HCT116 (cell line): ENCODE measurements around the gene SCGB1C2. TPM values are rescaled to one million over a fixed set of nuclear protein-coding genes. Genes with fewer than 3 reads are reported as not detected.

Source experiments
- ATAC-seq: fragments of 200-7000 bp; cut with Tn5 transposase; 2 replicates; pipeline ENCODE4 v1.9.1; 2020; ENCODE audit warnings: mild to moderate bottlenecking, moderate library complexity
- BruUV-seq: library from RNA; stranded (reverse); fragments of 400-500 nt; replicated peaks from 2 replicates; lab custom pipeline; 2021; lab: Mats Ljungman, UMichigan
- CTCF ChIA-PET: fragments of 300-600 bp; sonication (Branson Sonifier 250); formaldehyde crosslinking; loops from one replicate; lab custom pipeline; 2021; ENCODE audit warnings: antibody characterized with exemption; lab: Charles Lee
- POLR2A ChIA-PET: fragments of 300-600, 350-600 bp; sonication (Branson Sonifier 250); formaldehyde crosslinking; loops from one replicate; lab custom pipeline; 2021; ENCODE audit warnings: antibody characterized with exemption; lab: Charles Lee
- RAD21 ChIA-PET, 2 experiments: fragments of 300-600 bp; sonication (Branson Sonifier 250); formaldehyde crosslinking; loops; one replicate each; lab custom pipeline; 2023; ENCODE audit warnings: low total read pairs in 2 of 2; ENCODE audit not compliant: uncharacterized antibody in 2 of 2, unreplicated experiment in 2 of 2, low non-redundant PET in 1 of 2; lab: Charles Lee
- DNase-seq: peaks from one replicate; pipeline ENCODE4 v3.0.0-alpha.2; 2010; ENCODE audit warnings: low read depth, low spot score
- H2AFZ ChIP-seq: fragments of 200-600 bp; shearing (Covaris generic), sonication (generic); 2 replicates; pipeline ENCODE4 v1.6.1; 2017; ENCODE audit warnings: low read depth, mixed run types, mixed read lengths, antibody characterized with exemption, low read length; ENCODE audit not compliant: poor library complexity, severe bottlenecking
- H3K27ac ChIP-seq: 2 replicates; pipeline ENCODE4 v1.5.1; 2012; ENCODE audit warnings: low read depth, low read length
- H3K27me3 ChIP-seq: fragments of 200-600 bp; sonication (generic); 2 replicates; pipeline ENCODE4 v1.6.1; 2016; ENCODE audit warnings: mixed run types, low read length, mixed read lengths; ENCODE audit not compliant: insufficient read depth
- H3K36me3 ChIP-seq, 2 experiments: fragments of 200-500 bp in 1 of 2; fragments of 200-600 bp in 1 of 2; sonication (Bioruptor generic) in 1 of 2; sonication (generic) in 1 of 2; 2 replicates each; pipeline versions ENCODE4 v1.5.1 to v1.6.1; 2014 to 2016; ENCODE audit warnings: low read length in 2 of 2, inconsistent platforms in 1 of 2, mixed read lengths in 1 of 2, mixed run types in 1 of 2; ENCODE audit not compliant: insufficient read depth in 2 of 2, control insufficient read depth in 1 of 2
- H3K4me1 ChIP-seq, 2 experiments: fragments of 200-600 bp in 1 of 2; sonication (generic) in 1 of 2; 2 replicates each; pipeline versions ENCODE4 v1.5.1 to v1.6.1; 2012 to 2017; ENCODE audit warnings: low read length in 2 of 2, inconsistent platforms in 1 of 2, mild to moderate bottlenecking in 1 of 2, mixed read lengths in 1 of 2, mixed run types in 1 of 2, moderate library complexity in 1 of 2; ENCODE audit not compliant: insufficient read depth in 2 of 2, control insufficient read depth in 1 of 2
- H3K4me2 ChIP-seq: fragments of 200-600 bp; sonication (generic); 2 replicates; pipeline ENCODE4 v1.6.1; 2017; ENCODE audit warnings: mixed run types, low read length, mixed read lengths
- H3K4me3 ChIP-seq, 2 experiments: fragments of 200-600 bp in 1 of 2; sonication (generic) in 1 of 2; replicated peaks in 1 of 2; 2 replicates each; pipeline ENCODE4 v1.5.1; 2011 to 2016; ENCODE audit warnings: low read length in 2 of 2, control low read depth in 1 of 2, low read depth in 1 of 2, mild to moderate bottlenecking in 1 of 2, mixed read lengths in 1 of 2, mixed run types in 1 of 2
- H3K79me2 ChIP-seq: fragments of 200-600 bp; sonication (generic); 2 replicates; pipeline ENCODE4 v1.6.1; 2017; ENCODE audit warnings: mild to moderate bottlenecking, mixed run types, low read length, moderate library complexity, mixed read lengths; ENCODE audit not compliant: insufficient read depth
- H3K9ac ChIP-seq: fragments of 200-600 bp; sonication (generic); 2 replicates; pipeline ENCODE4 v1.6.1; 2016; ENCODE audit warnings: low read length, mixed read lengths
- H3K9me2 ChIP-seq: fragments of 200-600 bp; sonication (generic), shearing (Covaris generic); 2 replicates; pipeline ENCODE4 v1.6.1; 2017; ENCODE audit warnings: mixed run types, mild to moderate bottlenecking, moderate library complexity; ENCODE audit not compliant: insufficient read depth
- H3K9me3 ChIP-seq, 2 experiments: fragments of 200-500 bp in 1 of 2; fragments of 200-600 bp in 1 of 2; sonication (Bioruptor generic) in 1 of 2; sonication (generic) in 1 of 2; 2 replicates each; pipeline ENCODE4 v1.6.1; 2014 to 2017; ENCODE audit warnings: low read length in 2 of 2, mixed read lengths in 2 of 2, inconsistent platforms in 1 of 2, low read depth in 1 of 2, mild to moderate bottlenecking in 1 of 2, mixed run types in 1 of 2, moderate library complexity in 1 of 2; ENCODE audit not compliant: control insufficient read depth in 1 of 2, insufficient read depth in 1 of 2
- H4K20me1 ChIP-seq: fragments of 200-600 bp; sonication (generic), shearing (Covaris generic); 2 replicates; pipeline ENCODE4 v1.6.1; 2017; ENCODE audit warnings: mixed run types, mild to moderate bottlenecking, moderate library complexity; ENCODE audit not compliant: insufficient read depth
- CBX3 ChIP-seq: IDR thresholded peaks from 2 replicates; pipeline ENCODE4 v1.6.1; 2012; ENCODE audit warnings: low read depth
- CEBPB ChIP-seq: IDR thresholded peaks from 2 replicates; pipeline ENCODE4 v1.6.1; 2012; ENCODE audit warnings: low read depth
- EGR1 ChIP-seq: IDR thresholded peaks from 2 replicates; pipeline ENCODE4 v1.6.1; 2012; ENCODE audit warnings: low read depth
- ELF1 ChIP-seq: IDR thresholded peaks from 2 replicates; pipeline ENCODE4 v1.6.1; 2012; ENCODE audit warnings: low read depth, borderline replicate concordance
- EZH2 ChIP-seq: fragments of 200-600 bp; sonication (generic); IDR thresholded peaks from 2 replicates; pipeline ENCODE4 v1.6.1; 2017; ENCODE audit warnings: antibody characterized with exemption, mixed run types
- EZH2phosphoT487 ChIP-seq: fragments of 200-600 bp; IDR thresholded peaks from 2 replicates; pipeline ENCODE4 v1.6.1; 2018; ENCODE audit warnings: antibody characterized with exemption, borderline replicate concordance
- FOSL1 ChIP-seq: IDR thresholded peaks from 2 replicates; pipeline ENCODE4 v1.6.1; 2012; ENCODE audit warnings: low read depth
- JUND ChIP-seq: IDR thresholded peaks from 2 replicates; pipeline ENCODE4 v1.6.1; 2012
- POLR2A ChIP-seq: IDR thresholded peaks from 2 replicates; pipeline ENCODE4 v1.7.0; 2011; ENCODE audit warnings: borderline replicate concordance; ENCODE audit not compliant: insufficient read depth, insufficient read length; ENCODE audit errors: extremely low read depth
- POLR2AphosphoS5 ChIP-seq: IDR thresholded peaks from 2 replicates; pipeline ENCODE4 v1.6.1; 2011; ENCODE audit warnings: mild to moderate bottlenecking, low read depth, low read length, moderate library complexity
- SIN3A ChIP-seq: IDR thresholded peaks from 2 replicates; pipeline ENCODE4 v1.6.1; 2012; ENCODE audit warnings: low read depth
- SP1 ChIP-seq: IDR thresholded peaks from 2 replicates; pipeline ENCODE4 v1.6.1; 2012; ENCODE audit warnings: low read depth
- SRF ChIP-seq: IDR thresholded peaks from 2 replicates; pipeline ENCODE4 v1.6.1; 2012; ENCODE audit warnings: low read depth
- TCF7L2 ChIP-seq: IDR thresholded peaks from 2 replicates; pipeline ENCODE4 v1.7.0; 2011; ENCODE audit warnings: borderline replicate concordance, inconsistent platforms; ENCODE audit not compliant: insufficient read depth, insufficient read length; ENCODE audit errors: extremely low read depth
- YY1 ChIP-seq: IDR thresholded peaks from 2 replicates; pipeline ENCODE4 v1.6.1; 2011; ENCODE audit warnings: low read length, low read depth, moderate library complexity, mild to moderate bottlenecking; ENCODE audit not compliant: insufficient replicate concordance; ENCODE audit errors: extremely low read depth
- ZFX ChIP-seq: fragments of 450-650 bp; IDR thresholded peaks from 2 replicates; pipeline ENCODE4 v1.6.1; 2017
- intact Hi-C: fragments of 100-400 bp; cut with micrococcal nuclease; formaldehyde crosslinking; loops from 2 replicates; pipeline ENCODE4 v1.10.0; 2022
- total RNA-seq: library from RNA; stranded (reverse); gene quantifications from one replicate; pipeline ENCODE4 v1.2.1, GENCODE V29; 2021; ENCODE audit not compliant: unreplicated experiment
- TF ChIP-seq, protein P1 (sequence below): IDR thresholded peaks from 2 replicates; pipeline ENCODE4 v1.6.1; 2012
- TF ChIP-seq, protein P2 (sequence below): IDR thresholded peaks from 2 replicates; pipeline ENCODE4 v1.6.1; 2012
- TF ChIP-seq, protein P3 (sequence below): IDR thresholded peaks from 2 replicates; pipeline ENCODE4 v1.6.1; 2012; ENCODE audit warnings: low read depth
- TF ChIP-seq, protein P4 (sequence below), 3 experiments: fragments of 200-600 bp in 1 of 3; sonication (generic) in 1 of 3; IDR thresholded peaks in 2 of 3; conservative IDR thresholded peaks in 1 of 3; 2 replicates each; pipeline ENCODE4 v1.5.1; 2012 to 2017; ENCODE audit warnings: low read depth in 2 of 3, low read length in 2 of 3, antibody characterized with exemption in 1 of 3, borderline replicate concordance in 1 of 3, control low read depth in 1 of 3, mild to moderate bottlenecking in 1 of 3, mixed read lengths in 1 of 3, mixed run types in 1 of 3, moderate library complexity in 1 of 3; ENCODE audit not compliant: insufficient read depth in 1 of 3

The SCGB1C2 gene
- total RNA-seq, 1 experiment from 2014 or later: not detected

- Histone ChIP-seq H3K27me3 (no peaks in the 10 kb centered on the region), H3K4me1 (peaks cover 22 to 23% of the 10 kb centered on the region in 2 experiments), H3K4me3 (peak overlapping the region; percentile 33 to 58), H3K36me3 (no peaks in the 10 kb centered on the region), H3K9me2 (no peaks in the 10 kb centered on the region), H3K79me2 (peaks cover 8% of the 10 kb centered on the region; the same call in 1 of the 2 replicates), H3K9ac (peak overlapping the region; percentile 62), H3K27ac (peak overlapping the region; percentile 68; the same call in 1 of the 2 replicates), H3K9me3 (no peaks in the 10 kb centered on the region), H2AFZ (peak overlapping the region; percentile 82), H4K20me1 (no peaks in the 10 kb centered on the region), H3K4me2 (peak overlapping the region; percentile 94)
- CTCF ChIA-PET: no interaction called here
- intact Hi-C loops: no loop called here
- RAD21 ChIA-PET: no interaction called here
- ATAC-seq: no peak; the same call in 1 of the 2 replicates
- no peak for TF ChIP-seq FOSL1
- no peak for TF ChIP-seq EZH2phosphoT487
- TF ChIP-seq, protein P1, sequence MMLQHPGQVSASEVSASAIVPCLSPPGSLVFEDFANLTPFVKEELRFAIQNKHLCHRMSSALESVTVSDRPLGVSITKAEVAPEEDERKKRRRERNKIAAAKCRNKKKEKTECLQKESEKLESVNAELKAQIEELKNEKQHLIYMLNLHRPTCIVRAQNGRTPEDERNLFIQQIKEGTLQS: no peak
- TF ChIP-seq, protein P2, sequence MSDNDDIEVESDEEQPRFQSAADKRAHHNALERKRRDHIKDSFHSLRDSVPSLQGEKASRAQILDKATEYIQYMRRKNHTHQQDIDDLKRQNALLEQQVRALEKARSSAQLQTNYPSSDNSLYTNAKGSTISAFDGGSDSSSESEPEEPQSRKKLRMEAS: no peak
- TF ChIP-seq TCF7L2: no peak
- TF ChIP-seq SIN3A: no peak
- no peak for TF ChIP-seq POLR2AphosphoS5
- TF ChIP-seq ZFX: no peak
- no peak for TF ChIP-seq EZH2
- no peak for TF ChIP-seq YY1
- TF ChIP-seq SRF: no peak
- no peak for TF ChIP-seq EGR1
- no peak for TF ChIP-seq ELF1
- no peak for TF ChIP-seq JUND
- TF ChIP-seq CBX3: no peak
- TF ChIP-seq, protein P3, sequence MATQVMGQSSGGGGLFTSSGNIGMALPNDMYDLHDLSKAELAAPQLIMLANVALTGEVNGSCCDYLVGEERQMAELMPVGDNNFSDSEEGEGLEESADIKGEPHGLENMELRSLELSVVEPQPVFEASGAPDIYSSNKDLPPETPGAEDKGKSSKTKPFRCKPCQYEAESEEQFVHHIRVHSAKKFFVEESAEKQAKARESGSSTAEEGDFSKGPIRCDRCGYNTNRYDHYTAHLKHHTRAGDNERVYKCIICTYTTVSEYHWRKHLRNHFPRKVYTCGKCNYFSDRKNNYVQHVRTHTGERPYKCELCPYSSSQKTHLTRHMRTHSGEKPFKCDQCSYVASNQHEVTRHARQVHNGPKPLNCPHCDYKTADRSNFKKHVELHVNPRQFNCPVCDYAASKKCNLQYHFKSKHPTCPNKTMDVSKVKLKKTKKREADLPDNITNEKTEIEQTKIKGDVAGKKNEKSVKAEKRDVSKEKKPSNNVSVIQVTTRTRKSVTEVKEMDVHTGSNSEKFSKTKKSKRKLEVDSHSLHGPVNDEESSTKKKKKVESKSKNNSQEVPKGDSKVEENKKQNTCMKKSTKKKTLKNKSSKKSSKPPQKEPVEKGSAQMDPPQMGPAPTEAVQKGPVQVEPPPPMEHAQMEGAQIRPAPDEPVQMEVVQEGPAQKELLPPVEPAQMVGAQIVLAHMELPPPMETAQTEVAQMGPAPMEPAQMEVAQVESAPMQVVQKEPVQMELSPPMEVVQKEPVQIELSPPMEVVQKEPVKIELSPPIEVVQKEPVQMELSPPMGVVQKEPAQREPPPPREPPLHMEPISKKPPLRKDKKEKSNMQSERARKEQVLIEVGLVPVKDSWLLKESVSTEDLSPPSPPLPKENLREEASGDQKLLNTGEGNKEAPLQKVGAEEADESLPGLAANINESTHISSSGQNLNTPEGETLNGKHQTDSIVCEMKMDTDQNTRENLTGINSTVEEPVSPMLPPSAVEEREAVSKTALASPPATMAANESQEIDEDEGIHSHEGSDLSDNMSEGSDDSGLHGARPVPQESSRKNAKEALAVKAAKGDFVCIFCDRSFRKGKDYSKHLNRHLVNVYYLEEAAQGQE: no peak
- TF ChIP-seq, protein P4, sequence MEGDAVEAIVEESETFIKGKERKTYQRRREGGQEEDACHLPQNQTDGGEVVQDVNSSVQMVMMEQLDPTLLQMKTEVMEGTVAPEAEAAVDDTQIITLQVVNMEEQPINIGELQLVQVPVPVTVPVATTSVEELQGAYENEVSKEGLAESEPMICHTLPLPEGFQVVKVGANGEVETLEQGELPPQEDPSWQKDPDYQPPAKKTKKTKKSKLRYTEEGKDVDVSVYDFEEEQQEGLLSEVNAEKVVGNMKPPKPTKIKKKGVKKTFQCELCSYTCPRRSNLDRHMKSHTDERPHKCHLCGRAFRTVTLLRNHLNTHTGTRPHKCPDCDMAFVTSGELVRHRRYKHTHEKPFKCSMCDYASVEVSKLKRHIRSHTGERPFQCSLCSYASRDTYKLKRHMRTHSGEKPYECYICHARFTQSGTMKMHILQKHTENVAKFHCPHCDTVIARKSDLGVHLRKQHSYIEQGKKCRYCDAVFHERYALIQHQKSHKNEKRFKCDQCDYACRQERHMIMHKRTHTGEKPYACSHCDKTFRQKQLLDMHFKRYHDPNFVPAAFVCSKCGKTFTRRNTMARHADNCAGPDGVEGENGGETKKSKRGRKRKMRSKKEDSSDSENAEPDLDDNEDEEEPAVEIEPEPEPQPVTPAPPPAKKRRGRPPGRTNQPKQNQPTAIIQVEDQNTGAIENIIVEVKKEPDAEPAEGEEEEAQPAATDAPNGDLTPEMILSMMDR (IDR thresholded peaks at IDR 0.05 in 2 of 3, conservative IDR thresholded peaks at IDR 0.05 in 1 of 3; ENCODE audit: borderline replicate concordance in 1 of 3, insufficient read depth in 1 of 3, low read depth in 2 of 3, low read length in 2 of 3): no peak
- TF ChIP-seq CEBPB: no peak
- no peak for TF ChIP-seq SP1
- no peak for TF ChIP-seq POLR2A
- POLR2A ChIA-PET: no interaction called here
- DNase-seq: no peak
- BruUV-seq: no TSS peak
Measured at GRCh38 chr17:182050-182751, 44.8 kb downstream of the SCGB1C2 start.
